ENCODE results near the gene FOSL2.

Gene FOSL2

GRCh38 chr2:28439763-28440162, 47.1 kb downstream of the FOSL2 start:
- Histone ChIP-seq H3K27me3 (ENCODE audit: control insufficient read depth, insufficient read depth, low read length) (no peaks in the 10 kb centered on the region), H3K27ac (ENCODE audit: low read length) (no peak overlapping the region), H3K4me3 (ENCODE audit: low read length) (no peak overlapping the region), H3K9me3 (ENCODE audit: control insufficient read depth, insufficient read depth, low read length) (no peaks in the 10 kb centered on the region), H3K4me1 (ENCODE audit: control insufficient read depth, insufficient read depth, low read length) (no peaks in the 10 kb centered on the region), H3K36me3 (ENCODE audit: control insufficient read depth, insufficient read depth, low read length) (no peaks in the 10 kb centered on the region)
- DNase-seq (ENCODE audit: low read depth, low spot score): no peak
- WGBS (ENCODE audit: insufficient coverage, insufficient read length): no CpG with 5 or more reads among the region's 14 CpGs

DNA sequence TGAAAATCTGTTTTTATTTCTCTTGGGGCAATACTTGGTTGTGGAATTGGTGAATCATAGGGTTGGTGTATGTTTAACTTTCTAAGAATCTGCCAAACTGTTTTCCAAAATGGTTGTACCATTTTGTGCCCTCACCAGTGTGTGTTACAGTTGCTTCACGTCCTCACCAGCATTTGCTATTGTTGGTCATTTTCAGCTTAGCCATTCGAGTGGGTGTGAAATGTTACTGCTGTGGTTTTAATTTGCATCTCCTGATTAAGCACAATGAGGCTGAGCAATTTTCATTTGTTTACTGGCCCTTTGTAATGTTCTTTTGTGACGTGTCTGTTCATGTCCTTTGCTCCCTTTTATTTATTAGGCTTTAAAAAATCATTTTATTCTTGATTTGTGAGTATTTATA, 49.7 kb downstream of the FOSL2 start:
- Histone ChIP-seq H3K27me3 (ENCODE audit: control insufficient read depth, insufficient read depth, low read length) (no peaks in the 10 kb centered on the region), H3K4me3 (ENCODE audit: low read length) (no peak overlapping the region), H3K4me1 (ENCODE audit: control insufficient read depth, insufficient read depth, low read length) (no peaks in the 10 kb centered on the region), H3K27ac (ENCODE audit: low read length) (no peak overlapping the region), H3K9me3 (ENCODE audit: control insufficient read depth, insufficient read depth, low read length) (no peaks in the 10 kb centered on the region), H3K36me3 (ENCODE audit: control insufficient read depth, insufficient read depth, low read length) (no peaks in the 10 kb centered on the region)
- no CpG with 5 or more reads among the region's 3 CpGs for WGBS (ENCODE audit: insufficient coverage, insufficient read length)
- no peak for DNase-seq (ENCODE audit: low read depth, low spot score)

DNA sequence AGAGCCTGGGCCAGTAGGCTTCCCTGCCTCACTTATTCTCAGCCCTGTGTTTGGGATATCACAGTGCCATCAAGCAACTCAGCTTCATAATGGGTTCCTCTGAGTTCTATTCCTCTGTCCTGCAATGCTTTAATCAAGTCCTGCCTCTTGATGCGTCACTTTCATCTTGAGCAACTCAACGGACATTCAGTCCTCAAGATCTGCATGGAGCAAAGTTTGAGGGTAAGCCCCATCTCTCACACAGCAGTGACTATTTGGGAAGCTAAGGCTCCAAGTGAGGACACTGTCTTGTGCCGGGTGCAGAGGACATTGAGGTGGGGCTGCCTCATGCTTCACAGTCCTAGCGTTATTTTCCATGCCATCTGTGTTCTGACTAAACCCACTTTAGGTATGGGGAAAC, 52.3 kb downstream of the FOSL2 start:
- DNase-seq (ENCODE audit: low read depth, low spot score): no peak
- Histone ChIP-seq H3K4me3 (ENCODE audit: low read length) (no peak overlapping the region), H3K9me3 (ENCODE audit: control insufficient read depth, insufficient read depth, low read length) (no peaks in the 10 kb centered on the region), H3K36me3 (ENCODE audit: control insufficient read depth, insufficient read depth, low read length) (no peaks in the 10 kb centered on the region), H3K27ac (ENCODE audit: low read length) (no peak overlapping the region), H3K27me3 (ENCODE audit: control insufficient read depth, insufficient read depth, low read length) (no peaks in the 10 kb centered on the region), H3K4me1 (ENCODE audit: control insufficient read depth, insufficient read depth, low read length) (no peaks in the 10 kb centered on the region)
- WGBS (ENCODE audit: insufficient coverage, insufficient read length): no CpG with 5 or more reads among the region's 4 CpGs

DNA sequence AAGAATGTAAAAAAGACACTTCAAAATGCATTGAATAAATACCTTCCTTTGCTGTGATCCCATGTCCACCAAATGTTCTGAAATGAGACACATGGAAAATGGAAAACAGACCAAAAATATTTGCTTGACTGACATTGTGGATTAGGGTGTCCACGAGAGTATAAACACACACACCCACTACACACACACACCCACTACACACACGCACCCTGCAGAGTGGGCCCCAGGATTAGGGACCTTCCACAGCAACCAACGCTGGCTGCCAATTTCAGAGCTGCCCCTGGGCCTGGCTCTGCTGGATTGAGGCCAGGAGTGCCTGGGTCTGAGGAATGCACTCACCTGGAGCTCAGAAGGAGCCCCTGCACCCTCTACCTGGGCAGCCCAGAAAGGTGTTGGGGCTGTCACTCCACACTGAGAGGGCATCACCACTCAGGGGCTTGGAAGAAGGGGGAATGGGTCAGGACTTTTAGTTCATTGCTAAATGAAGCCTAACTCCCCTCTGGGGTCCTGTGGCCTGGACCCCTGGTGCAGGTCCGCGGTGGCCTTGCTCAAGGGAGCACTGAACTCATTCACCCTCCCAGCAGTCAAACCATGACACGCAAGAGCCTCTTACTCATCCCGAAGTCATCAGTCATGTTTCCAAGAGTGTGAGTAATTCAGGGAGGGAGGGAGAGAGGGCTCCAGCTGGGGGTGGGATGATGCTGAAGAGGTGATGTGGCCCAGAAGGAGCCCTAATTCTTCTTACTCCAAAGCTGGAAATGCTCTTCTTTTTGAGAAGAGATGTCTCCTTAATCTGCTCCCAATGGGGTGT, 53.0 kb downstream of the FOSL2 start:
- Histone ChIP-seq H3K4me3 (ENCODE audit: low read length) (no peak overlapping the region), H3K27me3 (ENCODE audit: control insufficient read depth, insufficient read depth, low read length) (no peaks in the 10 kb centered on the region), H3K27ac (ENCODE audit: low read length) (no peak overlapping the region), H3K4me1 (ENCODE audit: control insufficient read depth, insufficient read depth, low read length) (no peaks in the 10 kb centered on the region), H3K9me3 (ENCODE audit: control insufficient read depth, insufficient read depth, low read length) (no peaks in the 10 kb centered on the region), H3K36me3 (ENCODE audit: control insufficient read depth, insufficient read depth, low read length) (no peaks in the 10 kb centered on the region)
- no peak for DNase-seq (ENCODE audit: low read depth, low spot score)
- WGBS (ENCODE audit: insufficient coverage, insufficient read length): no CpG with 5 or more reads among the region's 7 CpGs

- no peak for DNase-seq (ENCODE audit: low read depth, low spot score)
- Histone ChIP-seq H3K4me1 (ENCODE audit: control insufficient read depth, insufficient read depth, low read length) (no peaks in the 10 kb centered on the region), H3K9me3 (ENCODE audit: control insufficient read depth, insufficient read depth, low read length) (no peaks in the 10 kb centered on the region), H3K36me3 (ENCODE audit: control insufficient read depth, insufficient read depth, low read length) (no peaks in the 10 kb centered on the region), H3K4me3 (ENCODE audit: low read length) (no peak overlapping the region), H3K27ac (ENCODE audit: low read length) (no peak overlapping the region), H3K27me3 (ENCODE audit: control insufficient read depth, insufficient read depth, low read length) (no peaks in the 10 kb centered on the region)
These were observed 53.9 kb downstream of the FOSL2 start for GRCh38 chr2:28446531-28446930.

- no peaks in the 10 kb centered on the region for H3K27me3 ChIP-seq (ENCODE audit: control insufficient read depth, insufficient read depth, low read length)
- H3K4me1 ChIP-seq (ENCODE audit: control insufficient read depth, insufficient read depth, low read length): no peaks in the 10 kb centered on the region
- no peak for DNase-seq (ENCODE audit: low read depth, low spot score)
- no CpG with 5 or more reads among the region's 3 CpGs for WGBS (ENCODE audit: insufficient coverage, insufficient read length)
- H3K9me3 ChIP-seq (ENCODE audit: control insufficient read depth, insufficient read depth, low read length): no peaks in the 10 kb centered on the region
- H3K36me3 ChIP-seq (ENCODE audit: control insufficient read depth, insufficient read depth, low read length): no peaks in the 10 kb centered on the region
- no peak overlapping the region for H3K4me3 ChIP-seq (ENCODE audit: low read length)
- no peak overlapping the region for H3K27ac ChIP-seq (ENCODE audit: low read length)
These were observed 54.4 kb downstream of the FOSL2 start for GRCh38 chr2:28447086-28447485.

GRCh38 chr2:28447943-28448792, 55.5 kb downstream of the FOSL2 start:
- H3K9me3 ChIP-seq (ENCODE audit: control insufficient read depth, insufficient read depth, low read length): no peaks in the 10 kb centered on the region
- no peaks in the 10 kb centered on the region for H3K4me1 ChIP-seq (ENCODE audit: control insufficient read depth, insufficient read depth, low read length)
- WGBS (ENCODE audit: insufficient coverage, insufficient read length): no CpG with 5 or more reads among the region's 8 CpGs
- no peaks in the 10 kb centered on the region for H3K36me3 ChIP-seq (ENCODE audit: control insufficient read depth, insufficient read depth, low read length)
- H3K4me3 ChIP-seq (ENCODE audit: low read length): no peak overlapping the region
- no peaks in the 10 kb centered on the region for H3K27me3 ChIP-seq (ENCODE audit: control insufficient read depth, insufficient read depth, low read length)
- no peak overlapping the region for H3K27ac ChIP-seq (ENCODE audit: low read length)
- no peak for DNase-seq (ENCODE audit: low read depth, low spot score)

- no peak for DNase-seq (ENCODE audit: low read depth, low spot score)
- WGBS (ENCODE audit: insufficient coverage, insufficient read length): no CpG with 5 or more reads among the region's 3 CpGs
- no peaks in the 10 kb centered on the region for H3K4me1 ChIP-seq (ENCODE audit: control insufficient read depth, insufficient read depth, low read length)
- no peaks in the 10 kb centered on the region for H3K9me3 ChIP-seq (ENCODE audit: control insufficient read depth, insufficient read depth, low read length)
- no peak overlapping the region for H3K27ac ChIP-seq (ENCODE audit: low read length)
- no peaks in the 10 kb centered on the region for H3K27me3 ChIP-seq (ENCODE audit: control insufficient read depth, insufficient read depth, low read length)
- no peaks in the 10 kb centered on the region for H3K36me3 ChIP-seq (ENCODE audit: control insufficient read depth, insufficient read depth, low read length)
- no peak overlapping the region for H3K4me3 ChIP-seq (ENCODE audit: low read length)
These were observed 56.1 kb downstream of the FOSL2 start for GRCh38 chr2:28448793-28449100.

GRCh38 chr2:28449126-28449487, 56.4 kb downstream of the FOSL2 start:
- no peak overlapping the region for H3K27ac ChIP-seq (ENCODE audit: low read length)
- no peaks in the 10 kb centered on the region for H3K4me1 ChIP-seq (ENCODE audit: control insufficient read depth, insufficient read depth, low read length)
- no peak for DNase-seq (ENCODE audit: low read depth, low spot score)
- no peaks in the 10 kb centered on the region for H3K36me3 ChIP-seq (ENCODE audit: control insufficient read depth, insufficient read depth, low read length)
- H3K9me3 ChIP-seq (ENCODE audit: control insufficient read depth, insufficient read depth, low read length): no peaks in the 10 kb centered on the region
- H3K4me3 ChIP-seq (ENCODE audit: low read length): no peak overlapping the region
- no CpG with 5 or more reads among the region's 6 CpGs for WGBS (ENCODE audit: insufficient coverage, insufficient read length)
- no peaks in the 10 kb centered on the region for H3K27me3 ChIP-seq (ENCODE audit: control insufficient read depth, insufficient read depth, low read length)

DNA sequence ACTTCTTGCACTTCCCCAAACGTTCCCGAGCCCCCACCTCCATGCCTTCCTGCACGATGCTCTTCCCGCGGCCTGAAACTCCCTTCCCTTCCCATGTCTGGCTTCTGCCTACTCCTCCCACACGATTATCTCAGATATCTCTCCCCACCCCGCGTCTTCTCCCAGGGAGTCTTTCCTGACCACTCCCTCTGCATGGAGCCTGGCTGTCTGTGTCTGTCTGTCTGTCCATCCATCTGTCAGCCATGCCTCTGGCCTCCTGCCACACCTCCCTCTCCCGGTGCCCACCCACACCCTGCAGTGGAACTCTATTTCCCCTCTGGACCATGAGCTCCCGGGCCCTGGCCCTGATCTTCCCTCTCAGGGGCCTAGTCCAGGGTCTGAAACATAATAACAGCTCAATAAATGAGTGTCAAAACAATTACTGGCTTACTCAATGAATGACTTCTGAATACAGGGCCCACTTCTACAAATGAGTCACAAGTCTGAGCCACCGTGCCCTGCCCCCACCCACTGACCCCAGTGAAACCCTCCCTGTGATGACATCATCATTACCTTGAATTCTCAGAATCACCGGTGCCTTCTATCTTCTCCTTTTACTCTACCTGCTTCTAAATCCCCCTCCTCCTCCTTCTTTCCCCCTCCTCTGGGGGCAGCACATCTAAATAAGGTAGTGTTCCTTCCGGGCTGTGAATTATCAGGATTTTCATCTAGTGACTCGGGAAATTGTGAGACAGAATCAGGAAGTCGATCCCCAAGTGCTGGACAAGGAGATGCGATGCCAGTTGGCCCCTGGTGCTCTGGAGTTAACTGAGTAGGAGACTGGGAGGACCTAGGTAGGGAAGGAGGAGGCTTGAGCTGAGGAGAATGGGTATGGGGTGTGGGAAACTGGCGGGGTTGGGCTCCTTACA, 57.1 kb downstream of the FOSL2 start:
- no peaks in the 10 kb centered on the region for H3K9me3 ChIP-seq (ENCODE audit: control insufficient read depth, insufficient read depth, low read length)
- DNase-seq (ENCODE audit: low read depth, low spot score): no peak
- H3K27ac ChIP-seq (ENCODE audit: low read length): no peak overlapping the region
- no peak overlapping the region for H3K4me3 ChIP-seq (ENCODE audit: low read length)
- no CpG with 5 or more reads among the region's 17 CpGs for WGBS (ENCODE audit: insufficient coverage, insufficient read length)
- no peaks in the 10 kb centered on the region for H3K36me3 ChIP-seq (ENCODE audit: control insufficient read depth, insufficient read depth, low read length)
- H3K27me3 ChIP-seq (ENCODE audit: control insufficient read depth, insufficient read depth, low read length): no peaks in the 10 kb centered on the region
- H3K4me1 ChIP-seq (ENCODE audit: control insufficient read depth, insufficient read depth, low read length): no peaks in the 10 kb centered on the region

Measured in iPS DF 6.9 (cell line).